ENCODE measurements around the gene PDPN. TPM values are rescaled to one million over a fixed set of nuclear protein-coding genes. Genes with fewer than 3 reads are reported as not detected.

PDPN gene
- total and polyA plus RNA-seq, 4 donors, result 10.6 to 71.2 (median 44.1) TPM

- 82 to 92% methylated on average over 10 of the region's 10 CpGs for WGBS, 2 donors
- TF ChIP-seq, protein P1, sequence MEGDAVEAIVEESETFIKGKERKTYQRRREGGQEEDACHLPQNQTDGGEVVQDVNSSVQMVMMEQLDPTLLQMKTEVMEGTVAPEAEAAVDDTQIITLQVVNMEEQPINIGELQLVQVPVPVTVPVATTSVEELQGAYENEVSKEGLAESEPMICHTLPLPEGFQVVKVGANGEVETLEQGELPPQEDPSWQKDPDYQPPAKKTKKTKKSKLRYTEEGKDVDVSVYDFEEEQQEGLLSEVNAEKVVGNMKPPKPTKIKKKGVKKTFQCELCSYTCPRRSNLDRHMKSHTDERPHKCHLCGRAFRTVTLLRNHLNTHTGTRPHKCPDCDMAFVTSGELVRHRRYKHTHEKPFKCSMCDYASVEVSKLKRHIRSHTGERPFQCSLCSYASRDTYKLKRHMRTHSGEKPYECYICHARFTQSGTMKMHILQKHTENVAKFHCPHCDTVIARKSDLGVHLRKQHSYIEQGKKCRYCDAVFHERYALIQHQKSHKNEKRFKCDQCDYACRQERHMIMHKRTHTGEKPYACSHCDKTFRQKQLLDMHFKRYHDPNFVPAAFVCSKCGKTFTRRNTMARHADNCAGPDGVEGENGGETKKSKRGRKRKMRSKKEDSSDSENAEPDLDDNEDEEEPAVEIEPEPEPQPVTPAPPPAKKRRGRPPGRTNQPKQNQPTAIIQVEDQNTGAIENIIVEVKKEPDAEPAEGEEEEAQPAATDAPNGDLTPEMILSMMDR (IDR thresholded peaks at IDR 0.05; ENCODE audit: control extremely low read depth, extremely low read depth), result no peak
These were observed 11.8 kb downstream of the PDPN start for GRCh38 chr1:13595411-13595810.

GRCh38 chr1:13597166-13597565 is 13.5 kb downstream of the PDPN start:
- Histone ChIP-seq H3K9me3 (ENCODE audit: control insufficient read depth in 4 of 4, insufficient read depth in 3 of 4, low read length in 3 of 4) (no peaks in the 10 kb centered on the region), H3K36me3 (ENCODE audit: control insufficient read depth in 4 of 4, insufficient read depth in 4 of 4, low read length in 4 of 4) (no peaks in the 10 kb centered on the region), H3K27me3 (ENCODE audit: control insufficient read depth in 3 of 3, insufficient read depth in 3 of 3, low read length in 2 of 3) (peaks cover 0 to 2% (median 0%) of the 10 kb centered on the region in 3 donors), H3K4me3 (no peak overlapping the region), H3K9ac (ENCODE audit: insufficient read depth in 1 of 2, low read length in 2 of 2) (no peak overlapping the region), H3K27ac (ENCODE audit: low read depth in 1 of 2, low read length in 1 of 2) (no peak overlapping the region), H3K4me1 (ENCODE audit: control insufficient read depth in 5 of 5, insufficient read depth in 5 of 5, low read length in 5 of 5) (peaks cover 3 to 10% (median 4%) of the 10 kb centered on the region in 5 donors)
- TF ChIP-seq, protein P1 (IDR thresholded peaks at IDR 0.05; ENCODE audit: control extremely low read depth, extremely low read depth), result no peak
- WGBS, 2 donors, result 50 to 57% methylated on average over 7 of the region's 7 CpGs
- DNase-seq (no peak), ATAC-seq (ENCODE audit: insufficient read depth, low FRiP score) (no peak)

More at GRCh38 chr1:13595411-13595810, 11.8 kb downstream of the PDPN start:
- Histone ChIP-seq H3K4me3 (no peak overlapping the region), H3K36me3 (ENCODE audit: control insufficient read depth in 4 of 4, insufficient read depth in 4 of 4, low read length in 4 of 4) (peaks cover 0 to 5% (median 0%) of the 10 kb centered on the region in 4 donors), H3K9ac (ENCODE audit: insufficient read depth in 1 of 2, low read length in 2 of 2) (no peak overlapping the region), H3K9me3 (ENCODE audit: control insufficient read depth in 4 of 4, insufficient read depth in 3 of 4, low read length in 3 of 4) (no peaks in the 10 kb centered on the region), H3K27ac (ENCODE audit: low read depth in 1 of 2, low read length in 1 of 2) (no peak overlapping the region), H3K27me3 (ENCODE audit: control insufficient read depth in 3 of 3, insufficient read depth in 3 of 3, low read length in 2 of 3) (peaks cover 0 to 2% (median 0%) of the 10 kb centered on the region in 3 donors), H3K4me1 (ENCODE audit: control insufficient read depth in 5 of 5, insufficient read depth in 5 of 5, low read length in 5 of 5) (peaks cover 3 to 10% (median 4%) of the 10 kb centered on the region in 5 donors)
- DNase-seq (no peak), ATAC-seq (ENCODE audit: insufficient read depth, low FRiP score) (no peak)

DNA sequence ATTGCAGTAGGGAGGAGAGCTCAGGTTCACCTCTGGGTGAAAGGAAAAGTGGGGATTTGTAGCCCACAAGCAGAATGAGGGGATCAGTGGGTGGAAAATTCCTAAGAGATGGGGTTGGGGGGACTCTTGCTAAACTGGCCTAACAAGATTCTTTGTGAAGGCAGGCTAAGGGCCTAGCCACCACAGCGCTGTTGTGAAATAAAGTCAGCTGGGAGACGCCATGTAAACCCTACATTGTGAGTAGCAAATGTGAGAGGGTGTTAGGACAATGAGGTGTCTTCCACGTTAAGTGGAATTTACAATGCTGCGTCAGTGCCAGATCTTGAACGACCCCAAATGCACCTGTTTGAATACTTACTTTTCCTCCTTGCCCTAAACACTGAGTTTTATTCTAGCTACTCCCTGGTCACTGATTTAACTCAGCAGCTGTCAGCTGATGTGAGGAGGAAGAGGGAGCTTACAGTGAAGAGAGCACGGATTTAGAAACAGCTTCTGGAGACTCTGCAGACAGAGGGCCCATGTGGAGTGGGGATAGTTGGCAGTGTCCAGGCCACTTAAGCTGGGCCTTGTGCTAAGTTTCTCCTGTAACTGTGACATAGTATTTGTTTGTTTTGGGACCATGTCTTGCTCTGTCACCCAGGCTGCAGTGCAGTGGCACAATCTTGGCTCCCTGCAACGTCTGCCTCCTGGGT is 17.3 kb downstream of the PDPN start:
- Histone ChIP-seq H3K27ac (ENCODE audit: low read depth in 1 of 2, low read length in 1 of 2) (peak overlapping the region; percentile 42 to 71), H3K27me3 (ENCODE audit: control insufficient read depth in 3 of 3, insufficient read depth in 3 of 3, low read length in 2 of 3) (peaks cover 0 to 2% (median 0%) of the 10 kb centered on the region in 3 donors), H3K36me3 (ENCODE audit: control insufficient read depth in 4 of 4, insufficient read depth in 4 of 4, low read length in 4 of 4) (no peaks in the 10 kb centered on the region), H3K9me3 (ENCODE audit: control insufficient read depth in 4 of 4, insufficient read depth in 3 of 4, low read length in 3 of 4) (no peaks in the 10 kb centered on the region), H3K4me1 (ENCODE audit: control insufficient read depth in 5 of 5, insufficient read depth in 5 of 5, low read length in 5 of 5) (peaks cover 0 to 4% (median 1%) of the 10 kb centered on the region in 5 donors), H3K9ac (ENCODE audit: insufficient read depth in 1 of 2, low read length in 2 of 2) (no peak overlapping the region), H3K4me3 (no peak overlapping the region)
- TF ChIP-seq, protein P1 (IDR thresholded peaks at IDR 0.05; ENCODE audit: control extremely low read depth, extremely low read depth), result no peak
- ATAC-seq (ENCODE audit: insufficient read depth, low FRiP score) (no peak), DNase-seq (peak; percentile 51 to 76 (median 53))
- WGBS, 2 donors, result 52 to 70% methylated on average over 7 of the region's 7 CpGs

Measured in lung (tissue), 12 donors.